Mesenchymal stem cell (in vitro differentiated cells and primary cell): Measurements from ENCODE around the gene CDH23.

Experiments
- DNase-seq: peaks from one replicate; pipeline ENCODE4 v3.0.0-alpha.2; 2013
- H2AFZ ChIP-seq: one replicate; pipeline ENCODE4 v1.6.1; 2013; ENCODE audit warnings: low read depth, mild to moderate bottlenecking, control low read depth, inconsistent platforms, low read length, moderate library complexity
- H2AK5ac ChIP-seq: 2 replicates; pipeline ENCODE4 v1.6.1; 2013; ENCODE audit warnings: low read length, moderate library complexity, mild to moderate bottlenecking, inconsistent platforms; ENCODE audit not compliant: severe bottlenecking
- H2BK120ac ChIP-seq: one replicate; pipeline ENCODE4 v1.6.1; 2013; ENCODE audit warnings: low read depth, mild to moderate bottlenecking, inconsistent platforms, low read length, moderate library complexity
- H2BK12ac ChIP-seq, 2 experiments: one replicate each; pipeline ENCODE4 v1.6.1; 2013; ENCODE audit warnings: inconsistent platforms in 2 of 2, low read length in 2 of 2, mild to moderate bottlenecking in 2 of 2, moderate library complexity in 2 of 2, control low read depth in 1 of 2
- H2BK15ac ChIP-seq: one replicate; pipeline ENCODE4 v1.6.1; 2013; ENCODE audit warnings: mild to moderate bottlenecking, low read depth, inconsistent platforms; ENCODE audit not compliant: poor library complexity, severe bottlenecking
- H2BK5ac ChIP-seq: 2 replicates; pipeline ENCODE4 v1.6.1; 2013; ENCODE audit warnings: low read depth, mild to moderate bottlenecking, low read length, control low read depth, inconsistent platforms; ENCODE audit not compliant: poor library complexity, severe bottlenecking
- H3K14ac ChIP-seq, 2 experiments: one replicate each; pipeline ENCODE4 v1.6.1; 2013; ENCODE audit warnings: inconsistent platforms in 2 of 2, low read length in 2 of 2, control low read depth in 1 of 2, mild to moderate bottlenecking in 1 of 2, moderate library complexity in 1 of 2
- H3K18ac ChIP-seq, 2 experiments: one replicate each; pipeline ENCODE4 v1.6.1; 2013; ENCODE audit warnings: inconsistent platforms in 2 of 2, low read length in 2 of 2, control low read depth in 1 of 2, low read depth in 1 of 2, mild to moderate bottlenecking in 1 of 2
- H3K23ac ChIP-seq, 2 experiments: one replicate each; pipeline ENCODE4 v1.6.1; 2013; ENCODE audit warnings: inconsistent platforms in 2 of 2, low read length in 2 of 2, mild to moderate bottlenecking in 2 of 2, moderate library complexity in 2 of 2, control low read depth in 1 of 2
- H3K27ac ChIP-seq: 2 replicates; pipeline ENCODE4 v1.5.1; 2013; ENCODE audit warnings: mild to moderate bottlenecking, moderate library complexity, low read length, control low read depth, inconsistent platforms; ENCODE audit not compliant: poor library complexity, severe bottlenecking
- H3K27me3 ChIP-seq, 2 experiments: 2 replicates each; pipeline versions ENCODE4 v1.6.1 to v1.7.0; 2013; ENCODE audit warnings: low read length in 2 of 2, mild to moderate bottlenecking in 2 of 2, moderate library complexity in 2 of 2, control low read depth in 1 of 2, inconsistent platforms in 1 of 2; ENCODE audit not compliant: control insufficient read depth in 1 of 2, insufficient read depth in 1 of 2
- H3K36me3 ChIP-seq, 2 experiments: 2 replicates each; pipeline versions ENCODE4 v1.6.1 to v1.7.0; 2013; ENCODE audit warnings: low read length in 2 of 2, control low read depth in 1 of 2, inconsistent platforms in 1 of 2, low read depth in 1 of 2, mild to moderate bottlenecking in 1 of 2; ENCODE audit not compliant: insufficient read depth in 2 of 2, control insufficient read depth in 1 of 2
- H3K4ac ChIP-seq, 2 experiments: one replicate each; pipeline ENCODE4 v1.6.1; 2013; ENCODE audit warnings: inconsistent platforms in 2 of 2, low read length in 2 of 2, mild to moderate bottlenecking in 2 of 2, moderate library complexity in 2 of 2, control low read depth in 1 of 2, low read depth in 1 of 2
- H3K4me1 ChIP-seq: 2 replicates; pipeline ENCODE4 v1.6.1; 2013; ENCODE audit warnings: low read depth, low read length, control low read depth; ENCODE audit not compliant: control insufficient read depth, insufficient read depth
- H3K4me2 ChIP-seq: 2 replicates; pipeline ENCODE4 v1.6.1; 2013; ENCODE audit warnings: low read length, mild to moderate bottlenecking, inconsistent platforms; ENCODE audit not compliant: poor library complexity, severe bottlenecking
- H3K4me3 ChIP-seq, 2 experiments: 2 replicates each; pipeline versions ENCODE4 v1.5.1 to v1.7.0; 2013; ENCODE audit warnings: low read length in 2 of 2, mild to moderate bottlenecking in 2 of 2, control low read depth in 1 of 2, low read depth in 1 of 2; ENCODE audit not compliant: insufficient read depth in 1 of 2
- H3K79me1 ChIP-seq: replicated peaks from 2 replicates; pipeline ENCODE4 v1.6.1; 2013; ENCODE audit warnings: mild to moderate bottlenecking, control low read depth, low read length, inconsistent platforms; ENCODE audit not compliant: poor library complexity, severe bottlenecking
- H3K9ac ChIP-seq: 2 replicates; pipeline ENCODE4 v1.7.0; 2013; ENCODE audit warnings: mild to moderate bottlenecking, low read length, moderate library complexity
- H3K9me3 ChIP-seq: 2 replicates; pipeline ENCODE4 v1.7.0; 2013; ENCODE audit warnings: mild to moderate bottlenecking, low read length; ENCODE audit not compliant: control insufficient read depth
- H4K8ac ChIP-seq: one replicate; pipeline ENCODE4 v1.6.1; 2013; ENCODE audit warnings: inconsistent platforms, mild to moderate bottlenecking, low read length, moderate library complexity
- H4K91ac ChIP-seq: one replicate; pipeline ENCODE4 v1.6.1; 2013; ENCODE audit warnings: mild to moderate bottlenecking, low read length, inconsistent platforms
- WGBS: methylation state at CpG from one replicate; pipeline ENCODE4 v1.1.7; 2013; ENCODE audit warnings: mixed read lengths; 5-methylcytosine and 5-hydroxymethylcytosine counted together

The CDH23 gene

GRCh38 chr10:71697938-71698709, 301.4 kb downstream of the CDH23 start:
- no peak overlapping the region for H2AK5ac ChIP-seq
- H3K4me3 ChIP-seq = no peak overlapping the region
- H3K9me3 ChIP-seq = no peaks in the 10 kb centered on the region
- H3K4me2 ChIP-seq = no peak overlapping the region
- H2BK120ac ChIP-seq = no peak overlapping the region
- H3K79me1 ChIP-seq = no peaks in the 10 kb centered on the region
- H3K14ac ChIP-seq = no peak overlapping the region
- no peaks in the 10 kb centered on the region for H3K36me3 ChIP-seq
- no peak overlapping the region for H3K4ac ChIP-seq
- H3K9ac ChIP-seq = no peak overlapping the region
- H3K27me3 ChIP-seq = peaks cover 47 to 49% of the 10 kb centered on the region in 2 experiments
- no peak overlapping the region for H4K8ac ChIP-seq
- no peak overlapping the region for H2AFZ ChIP-seq
- no peak overlapping the region for H2BK15ac ChIP-seq
- H4K91ac ChIP-seq = no peak overlapping the region
- peaks cover 16% of the 10 kb centered on the region for H3K4me1 ChIP-seq
- H3K23ac ChIP-seq = no peak overlapping the region
- H3K27ac ChIP-seq = no peak overlapping the region
- H2BK12ac ChIP-seq = no peak overlapping the region
- WGBS = 78% methylated on average over 5 of the region's 7 CpGs
- DNase-seq = no peak
- no peak overlapping the region for H3K18ac ChIP-seq
- H2BK5ac ChIP-seq = no peak overlapping the region

DNA sequence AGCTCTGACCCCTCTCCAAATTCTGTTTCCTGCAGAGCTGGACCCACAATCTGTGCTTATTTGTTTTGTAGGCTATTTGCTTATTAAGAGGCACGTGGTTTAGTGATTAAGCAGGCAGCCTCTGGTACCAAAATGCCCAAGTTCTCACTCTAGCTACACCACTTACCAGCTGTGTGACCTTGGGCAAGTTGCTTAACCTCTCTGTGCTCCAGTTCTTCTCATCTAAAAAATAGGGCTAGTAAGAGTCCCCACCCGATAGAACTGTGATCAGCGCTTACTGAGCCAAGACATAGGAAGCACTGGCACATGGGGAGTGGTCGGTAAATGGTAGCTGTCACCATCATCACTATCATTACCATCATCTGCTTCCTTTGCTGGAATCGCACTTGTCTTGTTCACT, 302.0 kb downstream of the CDH23 start:
- no peak overlapping the region for H4K91ac ChIP-seq
- no peak overlapping the region for H3K27ac ChIP-seq
- no peak overlapping the region for H3K14ac ChIP-seq
- H3K4me1 ChIP-seq = peaks cover 16% of the 10 kb centered on the region
- H2AFZ ChIP-seq = no peak overlapping the region
- no peak overlapping the region for H3K9ac ChIP-seq
- H3K9me3 ChIP-seq = no peaks in the 10 kb centered on the region
- H3K79me1 ChIP-seq = no peaks in the 10 kb centered on the region
- H3K18ac ChIP-seq = no peak overlapping the region
- WGBS = 89% methylated on average over 4 of the region's 5 CpGs
- H2BK15ac ChIP-seq = no peak overlapping the region
- no peak overlapping the region for H3K4me3 ChIP-seq
- H4K8ac ChIP-seq = no peak overlapping the region
- no peak overlapping the region for H2BK120ac ChIP-seq
- DNase-seq = no peak
- H3K4me2 ChIP-seq = no peak overlapping the region
- H2BK5ac ChIP-seq = no peak overlapping the region
- no peaks in the 10 kb centered on the region for H3K36me3 ChIP-seq
- no peak overlapping the region for H3K23ac ChIP-seq
- H2AK5ac ChIP-seq = no peak overlapping the region
- H2BK12ac ChIP-seq = no peak overlapping the region
- peaks cover 53 to 55% of the 10 kb centered on the region in 2 experiments for H3K27me3 ChIP-seq
- H3K4ac ChIP-seq = no peak overlapping the region

GRCh38 chr10:71700731-71701368, 304.1 kb downstream of the CDH23 start:
- Histone ChIP-seq H4K91ac (no peak overlapping the region), H2BK5ac (no peak overlapping the region), H2BK12ac (no peak overlapping the region), H3K18ac (no peak overlapping the region), H2BK120ac (no peak overlapping the region), H3K27me3 (peaks cover 51 to 52% of the 10 kb centered on the region in 2 experiments), H3K4me2 (no peak overlapping the region), H3K14ac (no peak overlapping the region), H2BK15ac (no peak overlapping the region), H3K23ac (no peak overlapping the region), H3K9me3 (no peaks in the 10 kb centered on the region), H3K4me3 (no peak overlapping the region), H4K8ac (no peak overlapping the region), H3K79me1 (no peaks in the 10 kb centered on the region), H2AFZ (no peak overlapping the region), H3K4me1 (peaks cover 4% of the 10 kb centered on the region), H3K36me3 (no peaks in the 10 kb centered on the region), H3K4ac (no peak overlapping the region), H3K9ac (no peak overlapping the region), H2AK5ac (no peak overlapping the region), H3K27ac (no peak overlapping the region)
- 68% methylated on average over 11 of the region's 11 CpGs for WGBS
- no peak for DNase-seq

DNA sequence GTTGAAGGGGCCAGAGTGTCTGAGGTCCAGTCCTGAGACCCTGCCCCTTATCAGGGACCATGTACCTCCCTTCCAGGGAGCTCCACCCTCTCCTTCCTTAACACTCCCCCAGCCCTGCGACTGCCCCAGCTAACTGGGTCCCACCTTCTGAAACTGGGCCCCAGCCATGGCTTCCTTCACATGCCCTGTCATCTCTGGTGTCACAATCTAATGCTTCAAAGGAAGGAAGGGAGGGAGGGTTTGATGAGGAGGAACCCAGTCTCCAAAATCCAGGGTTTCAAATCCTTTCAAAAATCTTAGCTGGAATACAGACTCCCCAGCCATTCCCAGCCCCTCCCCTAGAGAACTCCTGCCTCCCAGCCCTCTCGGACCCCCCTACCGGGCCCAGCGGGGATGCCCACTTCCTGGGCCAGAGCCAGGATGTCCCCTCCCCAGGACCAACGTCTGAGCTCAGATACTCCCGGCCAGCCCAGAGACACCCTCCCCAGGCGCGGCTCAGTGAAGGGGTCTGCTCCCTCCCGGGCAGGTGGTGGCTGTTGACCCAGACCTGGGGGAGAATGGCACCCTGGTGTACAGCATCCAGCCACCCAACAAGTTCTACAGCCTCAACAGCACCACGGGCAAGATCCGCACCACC, 304.9 kb downstream of the CDH23 start:
- Histone ChIP-seq H3K27ac (no peak overlapping the region), H3K9ac (no peak overlapping the region), H3K79me1 (no peaks in the 10 kb centered on the region), H3K14ac (no peak overlapping the region), H3K4me3 (no peak overlapping the region), H4K91ac (no peak overlapping the region), H3K4ac (no peak overlapping the region), H3K18ac (no peak overlapping the region), H4K8ac (no peak overlapping the region), H2AK5ac (no peak overlapping the region), H3K4me1 (no peaks in the 10 kb centered on the region), H3K27me3 (peaks cover 46 to 55% of the 10 kb centered on the region in 2 experiments), H3K23ac (no peak overlapping the region), H3K9me3 (no peaks in the 10 kb centered on the region), H2AFZ (no peak overlapping the region), H2BK15ac (no peak overlapping the region), H2BK120ac (no peak overlapping the region), H2BK12ac (no peak overlapping the region), H2BK5ac (no peak overlapping the region), H3K36me3 (no peaks in the 10 kb centered on the region), H3K4me2 (no peak overlapping the region)
- 65% methylated on average over 10 of the region's 11 CpGs for WGBS
- DNase-seq = no peak
